ENCODE data around the gene SRMS. TPM values are rescaled to one million over a fixed set of nuclear protein-coding genes. Genes with fewer than 3 reads are reported as not detected.

Gene SRMS
- total RNA-seq, 1 donor from 2014 or later: not detected

GRCh38 chr20:63503524-63503923 is 44.0 kb downstream of the SRMS start:
- DNase-seq (ENCODE audit: low read depth, low spot score): no peak

- DNase-seq (ENCODE audit: low read depth, low spot score): no peak
These were observed 44.8 kb downstream of the SRMS start for GRCh38 chr20:63502671-63503172.

GRCh38 chr20:63501818-63502670 is 45.5 kb downstream of the SRMS start:
- no peak for DNase-seq (ENCODE audit: low read depth, low spot score)

GRCh38 chr20:63500902-63501817 is 46.4 kb downstream of the SRMS start:
- no peak for DNase-seq (ENCODE audit: low read depth, low spot score)

- no peak for DNase-seq (ENCODE audit: low read depth, low spot score)
These were observed 47.2 kb downstream of the SRMS start for GRCh38 chr20:63500151-63500901.

GRCh38 chr20:63499338-63499969 is 48.1 kb downstream of the SRMS start:
- no peak for DNase-seq (ENCODE audit: low read depth, low spot score)

- DNase-seq (ENCODE audit: low read depth, low spot score): no peak
These were observed 48.6 kb downstream of the SRMS start, which contains the start of gene EEF1A2 for GRCh38 chr20:63498960-63499337. Gene EEF1A2 (minus strand): TSS chr20:63499083. CDS start chr20:63497763, 1,320 bp downstream.

- DNase-seq (ENCODE audit: low read depth, low spot score): no peak
These were observed 49.3 kb downstream of the SRMS start for GRCh38 chr20:63497946-63498935.

- DNase-seq (ENCODE audit: low read depth, low spot score): no peak
These were observed 50.2 kb downstream of the SRMS start for GRCh38 chr20:63497138-63497945.

GRCh38 chr20:63496596-63497120 is 50.9 kb downstream of the SRMS start:
- no peak for DNase-seq (ENCODE audit: low read depth, low spot score)

GRCh38 chr20:63495741-63496595 is 51.6 kb downstream of the SRMS start:
- no peak for DNase-seq (ENCODE audit: low read depth, low spot score)

GRCh38 chr20:63495167-63495720 is 52.3 kb downstream of the SRMS start:
- DNase-seq (ENCODE audit: low read depth, low spot score): no peak

GRCh38 chr20:63494420-63495166 is 53.0 kb downstream of the SRMS start:
- DNase-seq (ENCODE audit: low read depth, low spot score): no peak

- DNase-seq (ENCODE audit: low read depth, low spot score): no peak
These were observed 53.5 kb downstream of the SRMS start for GRCh38 chr20:63494084-63494419.

- no peak for DNase-seq (ENCODE audit: low read depth, low spot score)
These were observed 54.0 kb downstream of the SRMS start for GRCh38 chr20:63493563-63494020.

- no peak for DNase-seq (ENCODE audit: low read depth, low spot score)
These were observed 54.6 kb downstream of the SRMS start for GRCh38 chr20:63492982-63493381.

Measured in pulmonary artery endothelial cell (primary cell).